CD4-positive, alpha-beta T cell treated with Interleukin-17A for 1 hour (primary cell): ENCODE measurements around the gene FARP2.
A peak's percentile ranks its signal among the peaks of the same experiment; 100 is the strongest.
"Not testable (repeated sequence)": the region's sequence is repeated elsewhere in the genome, so short reads cannot be mapped to it uniquely, and the experiment has no call there.

Experiments
- DNase-seq: peaks from one replicate; pipeline ENCODE4 v3.0.0-alpha.2; 2020

The FARP2 gene

DNA sequence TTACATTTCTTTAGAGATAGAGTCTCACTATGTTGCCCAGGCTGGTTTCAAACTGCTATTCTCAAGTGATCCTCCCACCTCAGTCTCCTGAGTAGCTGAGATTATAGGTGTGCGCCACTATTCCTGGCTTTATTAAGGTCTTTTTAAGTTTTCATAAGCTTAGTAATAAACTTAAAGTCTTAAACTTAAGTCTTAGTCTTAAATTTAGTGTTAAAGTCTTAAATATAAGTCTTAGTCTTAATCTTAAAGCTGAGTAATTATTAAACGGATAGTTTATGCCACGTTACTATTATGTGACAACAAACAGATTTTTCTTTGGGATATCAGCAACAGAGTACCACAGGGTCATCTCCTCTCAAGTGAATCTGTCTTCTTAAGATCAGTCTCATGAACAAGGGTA is 12.6 kb downstream of the FARP2 start:
- DNase-seq = no peak

DNA sequence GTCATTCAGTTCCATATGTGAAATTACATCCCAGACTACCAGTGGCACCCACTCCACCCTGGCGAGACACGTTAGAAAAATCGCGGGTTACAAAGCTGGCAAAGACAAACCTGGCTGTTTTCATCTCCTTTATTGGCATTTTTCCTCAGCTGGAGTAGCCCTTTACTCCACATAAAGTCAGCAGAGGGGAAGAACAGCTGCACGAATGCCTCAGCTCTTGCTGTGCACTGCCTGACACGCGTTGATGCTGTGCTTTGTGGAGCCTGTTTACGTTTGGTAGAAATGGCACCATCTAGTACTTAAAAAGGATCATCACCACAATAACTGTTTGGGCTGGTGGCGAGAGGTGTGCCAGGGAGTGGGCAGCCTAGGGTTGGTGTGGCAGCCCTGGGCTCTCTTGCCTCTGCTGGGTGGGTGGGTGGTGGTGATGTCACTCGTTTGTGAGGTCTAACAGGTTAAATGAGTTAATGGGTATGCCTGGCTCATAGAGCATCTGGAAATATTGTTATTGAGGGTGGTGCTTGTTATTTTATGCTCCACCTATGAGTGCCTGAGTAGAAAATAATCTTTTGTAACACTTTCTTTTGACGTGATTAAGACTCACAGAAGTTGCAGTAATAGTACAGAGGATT is 16.4 kb downstream of the FARP2 start:
- DNase-seq = no peak

DNA sequence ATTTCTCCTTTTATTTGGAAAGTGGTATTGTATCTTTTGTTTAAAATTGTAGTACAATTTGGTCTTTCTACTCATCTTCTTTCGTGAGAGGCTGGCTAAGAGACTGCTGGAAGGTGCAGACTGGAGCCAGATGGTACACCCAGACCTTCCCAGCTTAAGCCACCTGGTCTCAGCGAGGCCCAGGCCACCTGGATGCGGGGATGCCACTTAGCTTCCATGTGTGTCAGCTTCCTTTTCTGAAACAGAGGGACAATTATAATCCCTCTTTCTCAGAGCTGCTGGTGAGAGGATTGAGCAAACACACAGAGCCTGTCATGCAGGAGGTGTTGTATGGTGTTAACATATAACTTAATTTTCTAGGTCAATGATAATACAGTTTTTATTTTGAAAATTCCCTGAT is 17.4 kb downstream of the FARP2 start:
- DNase-seq = no peak

DNA sequence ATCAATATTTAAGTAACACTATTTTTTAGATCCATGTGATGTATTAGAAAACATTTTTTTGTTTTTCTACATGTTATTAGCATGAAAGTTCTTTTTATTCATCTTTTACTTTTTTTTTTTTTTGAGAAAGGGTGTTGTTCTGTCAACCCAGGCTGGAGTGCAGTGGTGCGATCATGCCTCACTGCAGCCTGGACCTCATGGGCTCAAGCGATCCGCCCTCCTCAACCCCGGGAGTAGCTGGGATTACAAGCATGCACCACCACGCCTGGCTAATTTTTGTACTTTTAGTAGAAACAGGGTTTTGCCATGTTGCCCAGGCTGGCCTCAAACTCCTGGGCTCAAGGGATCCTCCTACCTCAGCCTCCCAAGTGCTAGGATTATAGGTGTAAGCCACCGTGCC is 17.8 kb downstream of the FARP2 start:
- DNase-seq = not testable (repeated sequence)

DNA sequence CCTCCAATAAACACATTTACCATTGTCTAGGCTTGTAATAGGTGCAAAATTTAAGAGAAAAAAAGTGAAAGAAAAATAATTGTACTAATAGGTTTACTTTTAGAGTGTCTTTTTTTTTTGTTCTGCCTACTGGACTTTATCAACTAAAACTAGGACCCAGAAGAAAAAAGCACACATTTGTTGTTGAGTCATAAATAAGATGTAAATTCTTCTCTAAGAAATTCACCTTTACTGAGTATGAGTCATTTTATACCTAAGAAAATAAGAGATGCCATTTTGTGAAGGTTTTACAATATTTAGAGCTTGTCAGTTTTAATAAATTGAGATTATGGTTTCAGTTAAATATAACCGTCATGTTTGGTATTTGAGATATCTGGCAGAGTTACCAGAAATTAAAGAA is 19.2 kb downstream of the FARP2 start:
- no peak for DNase-seq

DNA sequence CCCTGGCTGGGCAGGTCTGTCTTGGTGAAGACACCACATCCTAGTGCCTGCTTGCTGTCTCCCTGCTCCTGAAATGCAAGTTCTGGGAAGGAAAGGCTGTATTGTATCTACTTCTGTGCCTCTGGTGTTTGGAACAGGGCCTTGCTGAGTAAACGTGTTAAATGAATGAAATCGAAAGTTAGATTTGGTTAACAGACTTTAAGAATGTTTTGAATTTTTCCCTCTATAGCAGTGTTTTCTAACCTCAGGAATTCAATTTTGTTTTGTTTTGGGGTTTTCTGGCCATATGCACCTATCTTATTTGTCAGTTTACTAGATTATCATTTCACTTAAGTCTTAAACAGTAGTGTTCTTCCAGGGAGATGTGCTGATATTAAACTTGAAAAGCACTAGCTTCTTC is 20.7 kb downstream of the FARP2 start:
- no peak for DNase-seq

DNA sequence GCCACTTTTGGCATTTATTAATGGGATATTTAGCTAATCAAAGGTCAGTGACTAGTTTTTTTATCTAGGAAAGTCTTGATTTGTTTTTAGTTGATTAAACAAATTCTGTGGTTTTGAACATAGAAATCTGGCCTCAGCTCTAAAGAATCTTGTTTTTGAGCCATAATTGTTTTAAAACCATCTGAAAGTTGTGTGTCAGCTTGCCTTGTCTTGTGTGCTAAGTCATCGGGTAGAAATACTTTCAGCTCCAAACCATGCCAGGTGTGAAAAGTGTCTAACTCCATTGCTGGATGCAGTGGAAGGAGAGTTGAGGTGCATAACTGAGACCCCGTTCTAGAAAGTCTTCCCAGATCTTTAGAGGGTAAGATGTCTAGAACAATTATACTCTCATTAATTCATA is 22.7 kb downstream of the FARP2 start:
- no peak for DNase-seq

DNA sequence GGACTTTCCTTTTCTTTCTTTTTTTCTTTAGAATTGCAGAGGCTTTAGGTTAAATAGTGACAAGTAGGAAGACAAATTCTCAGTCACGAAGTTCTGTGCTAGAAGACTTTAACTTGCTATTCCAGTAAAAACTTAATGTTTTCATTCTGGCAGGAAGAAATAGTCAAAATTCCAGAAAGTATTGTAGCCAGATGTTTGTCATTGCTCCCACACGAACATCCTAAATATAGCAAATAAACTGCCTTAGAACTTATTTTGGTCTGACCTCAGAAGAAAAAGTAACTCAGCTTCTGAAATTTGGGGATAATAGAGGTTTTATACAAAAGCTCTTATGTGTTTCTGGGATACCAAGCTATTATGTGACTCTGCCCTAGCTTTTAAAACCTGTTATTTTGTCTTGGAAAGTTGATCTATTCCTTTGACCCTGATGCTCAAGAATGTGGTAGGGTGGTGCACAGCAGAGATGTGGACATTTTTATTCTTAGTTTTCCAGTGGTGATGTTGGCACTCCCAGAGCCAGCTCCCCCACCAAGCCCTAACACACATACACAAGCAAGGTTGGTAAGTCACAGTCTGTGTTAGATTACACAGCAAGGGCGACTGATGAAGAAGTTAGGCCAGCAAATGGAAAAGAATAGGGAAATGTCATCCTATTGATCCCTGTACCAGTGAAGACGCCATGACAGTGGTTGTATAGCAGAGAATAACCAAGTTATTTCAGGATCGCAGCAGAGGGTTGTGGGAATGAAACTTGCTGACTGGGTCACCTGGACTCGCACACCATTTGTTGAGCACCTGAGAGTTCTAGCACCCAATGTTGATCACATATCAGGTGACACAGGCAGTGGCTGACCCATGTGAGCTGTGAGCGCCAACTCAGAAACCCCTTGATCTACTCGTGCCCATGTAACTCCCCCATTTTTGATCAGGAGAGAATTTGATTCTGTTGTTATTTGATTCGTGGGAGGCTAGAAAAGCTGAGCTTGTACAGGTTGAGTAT is 23.7 kb downstream of the FARP2 start:
- DNase-seq = no peak

DNA sequence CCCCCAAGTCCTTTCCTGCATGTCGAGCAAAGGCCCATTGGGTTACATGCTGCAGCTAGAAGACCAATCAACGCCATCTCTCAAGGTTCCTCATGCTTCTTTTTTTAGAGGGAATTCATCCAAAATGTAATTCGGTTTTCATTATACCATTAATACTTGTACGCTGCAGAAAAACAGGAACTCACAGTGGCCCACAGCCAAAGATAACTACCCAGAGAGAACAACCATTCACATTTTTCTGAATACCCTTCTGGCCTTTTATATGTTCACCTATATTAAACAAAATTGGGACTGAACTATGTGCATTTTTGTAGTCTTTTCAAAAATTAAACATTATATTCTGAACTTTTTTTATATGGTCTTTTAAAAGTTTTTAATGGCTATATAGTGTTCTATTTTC is 25.8 kb downstream of the FARP2 start:
- no peak for DNase-seq

DNA sequence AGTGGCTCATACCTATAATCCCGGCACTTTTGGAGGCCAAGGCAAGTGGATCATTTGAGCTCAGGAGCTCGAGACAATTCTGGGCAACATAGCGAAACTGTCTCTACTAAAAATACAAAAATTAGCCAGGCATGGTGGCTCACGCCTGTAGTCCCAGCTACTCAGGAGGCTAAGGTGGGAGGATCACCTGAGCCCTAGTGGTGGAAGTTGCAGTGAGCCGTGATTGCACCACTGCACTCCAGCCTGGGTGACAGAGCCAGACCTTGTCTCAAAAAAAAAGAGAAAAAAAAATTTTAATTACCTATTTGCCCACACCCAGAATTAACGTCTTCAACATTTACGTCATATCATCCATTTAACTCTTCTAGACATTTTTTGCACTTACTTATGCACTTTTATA is 29.4 kb downstream of the FARP2 start:
- not testable (repeated sequence) for DNase-seq

DNA sequence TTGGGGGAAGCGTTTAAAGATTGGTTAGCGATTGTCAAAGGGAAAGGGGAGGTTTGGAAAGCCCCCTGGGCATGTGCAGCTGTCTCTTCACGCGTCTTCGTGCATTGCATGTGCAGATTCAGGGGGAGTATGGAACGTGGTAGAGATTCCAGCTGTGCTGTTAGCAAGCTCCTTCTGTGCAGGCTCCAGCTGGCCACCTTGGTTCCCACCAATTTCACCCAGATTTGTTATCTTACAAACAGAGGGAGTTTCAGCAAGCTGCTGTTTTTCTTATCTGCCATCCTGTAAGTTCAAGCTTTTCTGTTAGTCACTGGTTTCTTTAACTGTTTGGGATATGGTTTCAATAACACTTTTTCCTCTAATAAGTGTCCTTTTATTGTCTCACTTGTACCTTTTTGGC is 30.4 kb downstream of the FARP2 start:
- DNase-seq = no peak

DNA sequence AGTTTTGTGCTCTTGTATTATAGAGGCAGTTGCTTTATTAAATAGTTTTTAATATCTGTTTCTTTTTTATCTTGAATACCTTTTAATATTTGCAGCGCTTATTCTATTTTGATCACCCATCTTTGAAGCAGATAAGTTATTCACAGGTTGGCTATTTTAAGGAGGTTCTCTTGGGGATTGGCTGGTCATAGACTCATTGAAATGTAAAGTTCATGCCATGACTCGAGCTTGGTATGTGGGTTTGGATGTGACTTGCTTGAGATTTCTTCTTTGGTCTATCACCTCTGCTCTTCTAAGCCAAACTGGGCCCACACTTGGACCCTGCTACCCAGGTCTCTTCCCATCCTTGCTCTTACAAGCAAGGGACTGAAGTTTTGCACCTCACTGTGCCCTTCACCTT is 33.6 kb downstream of the FARP2 start:
- no peak for DNase-seq

DNA sequence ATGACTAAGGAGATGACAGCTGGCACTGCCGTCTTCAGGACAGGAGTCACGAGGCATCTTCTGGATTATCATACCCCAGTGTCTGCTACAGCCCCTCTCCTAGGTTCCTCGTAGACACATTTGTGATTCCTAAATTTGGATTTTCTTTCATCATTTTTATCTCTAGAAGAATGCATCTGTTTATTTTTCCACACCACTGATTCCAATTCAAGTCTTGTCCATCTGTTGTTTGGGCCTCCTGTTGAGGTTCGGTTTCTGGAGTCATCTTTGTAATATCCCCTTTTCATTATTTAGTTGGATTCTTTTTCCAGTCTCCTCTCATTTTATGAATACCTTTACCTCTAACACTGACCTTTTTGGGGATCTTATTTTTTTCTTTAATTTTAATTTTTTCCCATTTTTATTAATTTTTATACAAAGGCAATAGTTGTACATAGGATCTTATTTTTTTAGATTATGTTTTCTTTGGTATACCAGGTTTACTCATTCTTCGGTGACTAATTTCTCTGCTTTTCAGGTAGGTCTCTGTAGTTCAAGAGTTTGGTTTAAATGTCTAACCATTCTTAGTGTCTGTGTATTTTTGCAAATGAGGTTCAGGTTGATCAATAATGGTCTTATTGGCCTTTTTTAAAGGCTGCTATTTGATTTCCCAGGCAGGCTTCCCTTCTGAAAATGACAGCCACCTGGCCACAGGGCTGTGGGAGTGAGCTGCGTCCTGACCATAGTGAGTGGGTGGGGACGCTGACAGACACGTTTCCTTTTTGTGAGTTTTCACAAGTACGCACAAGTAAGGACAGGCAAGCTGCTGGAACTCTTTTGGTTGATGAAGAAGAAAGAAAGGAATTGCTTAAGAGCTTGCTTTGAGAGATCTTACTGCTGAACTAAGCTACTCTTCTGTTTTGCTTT is 34.5 kb downstream of the FARP2 start:
- DNase-seq = no peak

DNA sequence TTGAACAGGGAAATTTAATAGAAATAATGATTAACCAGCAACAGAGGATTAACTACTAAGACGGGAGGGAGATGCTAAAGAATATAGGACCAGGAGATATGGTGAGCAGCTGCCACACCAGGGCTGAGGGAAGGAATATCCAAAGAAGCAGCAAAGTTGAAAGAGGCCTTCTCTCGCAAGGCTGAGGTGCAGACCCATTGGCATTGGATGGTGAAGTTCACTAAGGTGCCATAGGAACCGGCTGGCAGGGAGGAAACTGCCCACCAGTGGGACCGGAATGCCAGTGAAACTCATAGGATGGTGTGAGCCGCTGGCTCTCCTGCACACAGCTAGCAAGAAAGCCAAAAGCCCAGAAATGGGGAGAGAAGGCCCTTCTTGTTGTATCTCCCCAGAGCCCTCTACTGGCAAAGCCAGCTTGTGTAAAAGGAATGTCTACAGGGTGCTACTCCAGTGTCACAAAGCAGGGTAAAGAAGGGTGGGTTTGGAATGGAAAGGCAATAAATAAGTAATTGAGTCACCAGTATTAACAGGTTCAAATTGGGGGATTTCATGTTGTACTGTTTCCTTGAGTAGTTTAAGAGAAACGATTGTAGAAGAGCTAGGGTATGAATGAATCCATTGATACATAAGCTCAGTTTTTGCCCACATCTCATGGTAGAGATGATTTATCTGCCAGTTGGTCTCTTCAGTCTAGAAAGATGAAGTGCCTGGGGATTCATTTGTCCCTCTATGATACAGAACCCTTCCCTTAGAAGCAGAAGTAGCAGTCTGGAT is 36.0 kb downstream of the FARP2 start:
- peak; percentile 22 for DNase-seq

DNA sequence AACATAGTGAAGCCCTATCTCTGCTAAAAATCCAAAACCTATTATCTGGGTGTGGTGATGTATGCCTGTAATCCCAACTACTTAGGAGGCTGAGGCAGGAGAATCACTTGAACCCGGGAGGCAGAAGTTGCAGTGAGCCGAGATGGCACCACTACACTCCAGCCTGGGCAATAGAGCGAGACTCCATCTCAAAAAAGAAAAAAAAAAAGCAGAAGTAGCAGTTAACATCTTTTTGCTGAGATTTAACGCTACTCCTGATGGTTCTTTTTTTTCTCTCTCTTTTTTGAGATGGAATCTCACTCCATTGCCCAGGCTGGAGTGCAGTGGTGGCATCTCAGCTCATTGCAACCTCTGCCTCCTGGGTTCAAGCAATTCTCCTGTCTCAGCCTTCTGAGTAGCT is 36.7 kb downstream of the FARP2 start:
- not testable (repeated sequence) for DNase-seq

DNA sequence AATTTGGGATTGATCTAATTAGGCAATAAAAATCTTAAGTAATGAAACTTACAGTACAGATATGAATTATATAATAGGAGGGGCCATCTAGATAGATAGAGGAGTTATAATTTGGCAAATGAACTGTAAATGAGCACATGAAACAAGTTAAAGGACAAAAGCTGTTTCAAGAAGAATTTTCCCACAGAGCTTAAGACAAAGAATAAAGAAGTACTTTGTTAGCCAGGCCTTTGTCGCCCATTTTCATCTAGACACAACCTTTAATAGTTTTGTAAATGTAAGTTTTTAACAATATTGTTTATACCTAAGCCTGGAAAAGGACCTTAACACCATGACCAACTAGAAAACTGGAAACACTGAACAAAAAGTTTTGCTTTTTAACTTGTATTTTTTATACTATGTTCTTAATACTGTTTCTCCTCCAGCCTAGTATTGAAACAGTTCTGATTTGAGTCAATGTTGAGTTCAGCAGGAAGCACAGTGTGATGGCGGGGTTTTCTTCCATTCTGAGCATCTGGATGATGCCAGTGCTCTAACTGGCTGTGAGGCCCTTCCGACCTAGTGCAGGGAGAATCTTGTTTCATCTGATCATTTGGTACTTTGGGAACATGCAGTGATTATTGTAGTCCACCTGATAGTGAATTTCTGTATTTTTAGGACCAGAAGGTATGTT is 37.6 kb downstream of the FARP2 start:
- DNase-seq = no peak

DNA sequence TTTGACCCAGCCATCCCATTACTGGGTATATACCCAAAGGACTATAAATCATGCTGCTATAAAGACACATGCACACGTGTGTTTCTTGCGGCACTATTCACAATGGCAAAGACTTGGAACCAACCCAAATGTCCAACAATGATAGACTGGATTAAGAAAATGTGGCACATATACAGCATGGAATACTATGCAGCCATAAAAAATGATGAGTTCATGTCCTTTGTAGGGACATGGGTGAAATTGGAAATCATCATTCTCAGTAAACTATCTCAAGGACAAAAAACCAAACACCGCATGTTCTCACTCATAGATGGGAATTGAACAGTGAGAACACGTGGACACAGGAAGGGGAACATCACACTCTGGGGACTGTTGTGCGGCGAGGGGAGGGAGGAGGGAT is 40.7 kb downstream of the FARP2 start:
- DNase-seq = not testable (repeated sequence)

DNA sequence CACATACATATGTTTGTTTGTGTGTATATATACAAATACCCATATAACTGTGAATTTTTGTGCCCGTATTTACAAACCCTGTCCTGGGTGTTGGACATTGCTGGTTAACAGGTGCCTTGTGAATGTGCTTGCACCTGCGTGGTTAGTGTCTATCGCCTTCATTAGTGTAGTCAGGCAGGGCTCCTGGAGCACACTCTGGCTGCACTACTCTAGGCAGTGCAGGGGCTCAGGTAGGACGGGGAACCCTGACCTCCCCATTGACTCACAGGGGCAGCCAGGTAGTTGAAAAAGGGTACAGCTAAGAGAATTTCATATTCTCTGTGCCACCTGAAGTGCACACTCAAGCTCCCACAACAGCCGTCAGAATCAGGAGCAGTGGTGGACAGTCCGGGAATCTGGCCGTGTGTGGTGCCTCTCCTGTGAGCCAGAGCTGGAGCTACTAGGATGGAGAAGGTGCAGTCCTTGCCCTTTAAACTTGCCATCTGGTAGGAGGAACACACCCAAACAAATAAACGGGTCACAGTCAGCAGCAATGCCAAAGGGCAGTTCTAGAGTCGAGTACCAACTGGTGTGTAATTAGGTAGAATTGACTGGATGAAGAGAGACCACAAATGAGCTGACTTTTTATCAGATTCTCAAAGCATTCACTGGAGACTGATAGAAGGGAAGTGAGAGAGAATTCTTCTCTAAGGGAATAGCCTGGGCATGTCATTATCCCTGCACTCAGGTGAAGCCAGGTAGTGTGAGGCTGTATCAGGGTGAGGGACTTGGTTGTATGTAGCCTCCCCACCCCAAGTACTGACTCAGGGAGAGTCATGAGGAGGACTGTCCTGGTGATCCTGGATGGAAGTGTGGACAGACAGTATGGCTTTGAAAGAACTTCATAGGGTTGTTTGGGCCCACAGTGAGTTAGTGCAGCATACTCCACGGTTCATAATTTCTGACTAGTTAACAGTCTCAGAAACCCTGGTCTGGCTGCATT is 44.1 kb downstream of the FARP2 start:
- no peak for DNase-seq

DNA sequence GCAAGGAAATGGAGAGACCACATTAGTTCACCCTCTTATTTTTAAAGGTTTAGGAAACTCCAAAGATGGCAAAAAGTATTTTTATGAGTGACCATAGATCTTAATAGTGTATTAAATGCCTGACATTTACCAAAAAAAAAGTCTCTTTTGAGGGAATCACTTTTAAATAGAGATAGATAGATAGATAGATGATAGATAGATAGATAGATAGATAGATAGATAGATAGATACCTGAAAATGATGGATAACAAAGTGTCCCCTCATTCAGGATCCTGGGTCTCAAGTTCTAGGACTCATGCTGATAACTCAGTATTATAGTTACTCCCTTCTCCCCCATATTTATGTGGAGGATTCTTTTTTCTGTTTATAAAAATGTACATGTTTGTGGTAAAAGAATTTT is 52.8 kb downstream of the FARP2 start:
- DNase-seq = no peak

DNA sequence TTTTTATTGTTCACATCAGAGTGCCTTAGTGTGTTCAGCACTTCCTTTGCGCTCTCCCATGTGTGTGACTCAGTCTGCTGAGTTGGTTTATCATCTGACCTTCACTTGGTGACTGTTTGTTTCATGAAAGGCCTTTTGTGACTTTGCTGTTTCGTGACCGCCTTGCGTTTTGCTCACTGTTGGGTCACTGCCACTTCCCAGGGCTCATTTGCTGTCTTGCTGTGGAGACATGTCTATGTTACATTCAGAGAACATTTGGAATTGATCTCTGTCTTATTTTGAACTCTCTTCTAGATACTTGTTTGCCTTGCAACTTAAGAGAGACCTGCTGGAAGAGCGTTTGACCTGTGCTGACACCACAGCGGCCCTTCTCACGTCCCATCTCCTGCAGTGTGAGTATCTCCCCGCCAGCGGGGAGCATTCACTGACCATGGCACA is 54.7 kb downstream of the FARP2 start:
- DNase-seq = no peak

DNA sequence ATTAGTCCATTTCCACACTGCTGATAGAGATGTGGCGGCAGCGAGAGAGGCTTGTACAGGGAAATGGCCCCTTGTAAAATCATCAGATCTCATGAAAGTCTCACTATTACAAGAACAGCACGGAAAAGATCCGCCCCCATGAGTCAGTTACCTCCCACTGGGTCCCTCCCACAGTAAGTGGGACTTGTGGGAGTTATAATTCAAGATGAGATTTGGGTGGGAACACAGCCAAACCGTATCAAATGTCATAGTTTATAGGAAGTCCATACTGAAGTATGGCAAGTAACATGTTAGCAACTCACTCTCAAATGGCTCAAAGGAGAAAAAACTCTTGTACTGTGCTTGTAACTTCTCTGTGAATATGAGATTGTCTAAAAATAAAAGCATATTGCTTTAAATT is 56.1 kb downstream of the FARP2 start:
- DNase-seq = no peak
